ENCODE data around the gene ZSWIM2.
"Not testable (repeated sequence)": the region's sequence is repeated elsewhere in the genome, so short reads cannot be mapped to it uniquely, and the experiment has no call there.

The ZSWIM2 gene

GRCh38 chr2:186841940-186842339 lies 7.0 kb downstream of the ZSWIM2 start:
- no peak for DNase-seq

GRCh38 chr2:186835628-186836027 lies 13.3 kb downstream of the ZSWIM2 start:
- no peak for DNase-seq

- DNase-seq, result no peak
These were observed 21.0 kb downstream of the ZSWIM2 start for GRCh38 chr2:186827862-186828492.

- DNase-seq, result no peak
These were observed 21.6 kb downstream of the ZSWIM2 start for GRCh38 chr2:186827411-186827810.

DNA sequence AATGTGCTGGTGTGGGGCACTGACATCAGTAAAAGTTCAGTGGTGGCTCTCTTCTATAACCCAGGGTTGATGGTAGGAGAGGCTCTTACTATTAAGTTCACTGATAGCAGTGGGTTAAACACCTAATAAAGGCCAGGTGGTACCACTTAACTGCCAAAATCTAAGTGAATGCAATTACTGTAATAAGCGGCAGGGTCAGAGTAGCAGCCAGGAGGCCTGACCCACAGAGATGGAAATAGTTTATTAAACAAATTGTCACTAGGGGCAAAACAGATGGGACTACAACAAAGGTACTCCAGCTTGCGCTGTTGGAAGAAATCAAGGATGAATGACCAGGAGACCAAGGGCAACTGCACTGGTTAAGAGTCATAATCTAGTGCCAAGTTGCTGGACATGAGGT lies 26.6 kb downstream of the ZSWIM2 start:
- no peak for DNase-seq

- no peak for DNase-seq
These were observed 28.7 kb downstream of the ZSWIM2 start for GRCh38 chr2:186820303-186820702.

DNA sequence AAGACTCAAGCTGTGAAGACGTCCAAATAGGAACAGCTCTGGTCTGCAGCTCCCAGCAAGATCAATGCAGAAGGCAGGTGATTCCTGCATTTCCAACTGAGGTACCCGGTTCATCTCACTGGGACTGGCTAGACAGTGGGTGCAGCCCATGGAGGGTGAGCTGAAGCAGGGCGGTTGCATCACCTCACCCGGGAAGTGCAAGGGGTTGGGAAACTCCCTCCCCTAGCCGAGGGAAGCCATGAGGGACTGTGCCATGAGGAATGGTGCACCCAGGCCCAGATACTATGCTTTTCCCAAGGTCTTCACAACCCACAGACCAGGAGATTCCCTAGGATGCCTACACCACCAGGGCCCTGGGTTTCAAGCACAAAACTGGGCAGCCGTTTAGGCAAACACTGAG lies 37.2 kb downstream of the ZSWIM2 start:
- DNase-seq, result not testable (repeated sequence)

- no peak for DNase-seq
These were observed 42.4 kb downstream of the ZSWIM2 start for GRCh38 chr2:186806591-186806990.

- not testable (repeated sequence) for DNase-seq
These were observed 50.4 kb downstream of the ZSWIM2 start for GRCh38 chr2:186798604-186799003.

DNA sequence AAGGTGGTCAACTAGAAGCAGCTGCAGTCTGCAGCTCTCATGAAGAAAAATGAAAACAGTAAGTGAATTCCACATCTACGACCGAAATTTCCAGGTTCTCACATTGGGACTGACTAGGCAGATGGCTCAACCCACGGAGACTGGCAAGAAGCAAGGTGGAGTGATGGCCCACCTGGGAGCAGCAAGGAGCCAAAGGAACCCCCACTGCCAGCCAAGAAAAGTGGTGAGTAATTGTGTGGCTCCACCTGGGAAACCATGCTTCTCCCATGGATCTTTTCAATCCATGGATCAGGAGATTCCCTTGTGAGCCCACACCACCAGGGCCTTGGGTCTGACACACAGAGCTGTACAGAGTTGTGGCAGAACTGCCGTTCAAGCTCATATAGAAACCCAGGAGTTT lies 64.0 kb downstream of the ZSWIM2 start:
- DNase-seq, result no peak

DNA sequence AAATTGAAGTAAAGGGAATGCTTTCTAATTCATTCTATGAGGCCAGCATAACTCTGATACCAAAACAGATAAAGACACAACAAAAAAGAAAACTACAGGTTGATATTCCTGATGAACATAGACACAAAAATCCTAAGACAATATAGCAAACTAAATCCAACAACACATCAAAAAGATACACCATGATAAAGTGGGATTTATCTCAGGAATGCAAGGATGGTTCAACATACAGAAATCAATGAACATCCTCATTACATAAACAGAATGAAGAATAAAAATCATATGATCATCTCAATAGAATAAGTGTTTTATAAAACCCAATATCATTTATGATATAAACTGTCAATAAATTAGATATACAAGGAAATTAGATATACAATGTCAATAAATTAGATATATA lies 65.7 kb downstream of the ZSWIM2 start:
- DNase-seq, result no peak

- DNase-seq, result peak; percentile 1
These were observed 68.2 kb downstream of the ZSWIM2 start for GRCh38 chr2:186780701-186781316.
